Ascending aorta (tissue), 2 donors: ENCODE results near the gene DDIT4. TPM values are rescaled to one million over a fixed set of nuclear protein-coding genes. Genes with fewer than 3 reads are reported as not detected.

ENCODE experiments used
- DNase-seq, 2 donors: peaks; one replicate each; pipeline ENCODE4 v3.0.0-alpha.2; 2019; ENCODE audit warnings: low spot score in 2 of 2
- H3K27ac ChIP-seq, 2 donors: fragments of 200-600 bp; sonication (generic); one replicate each; pipeline ENCODE4 v1.5.1; 2016 to 2017; ENCODE audit warnings: mild to moderate bottlenecking in 1 of 2
- H3K27me3 ChIP-seq: fragments of 200-600 bp; sonication (generic); one replicate; pipeline ENCODE4 v1.5.1; 2017
- H3K36me3 ChIP-seq, 2 donors: fragments of 200-600 bp; sonication (generic); one replicate each; pipeline ENCODE4 v1.5.1; 2016
- H3K4me1 ChIP-seq, 2 donors: fragments of 200-600 bp; sonication (generic); one replicate each; pipeline ENCODE4 v1.5.1; 2016 to 2017; ENCODE audit warnings: mild to moderate bottlenecking in 1 of 2
- H3K4me3 ChIP-seq, 2 donors: fragments of 200-600 bp; sonication (generic); one replicate each; pipeline ENCODE4 v1.5.1; 2016 to 2017; ENCODE audit warnings: mild to moderate bottlenecking in 1 of 2
- H3K9me3 ChIP-seq, 2 donors: fragments of 200-600 bp; sonication (generic); one replicate each; pipeline ENCODE4 v1.5.1; 2016
- CTCF ChIP-seq, 3 experiments: fragments of 200-600 bp in 2 of 3; fragments of 450-650 bp in 1 of 3; sonication (generic) in 2 of 3; IDR thresholded peaks; one replicate each; pipeline ENCODE4 v1.5.1; 2016 to 2019; ENCODE audit warnings: antibody characterized with exemption in 3 of 3, mild to moderate bottlenecking in 1 of 3, moderate library complexity in 1 of 3
- intact Hi-C: fragments of 100-400 bp; cut with DNase I; formaldehyde crosslinking; loops from one replicate; pipeline ENCODE4 v1.15.1; 2023
- total RNA-seq: library from RNA; depleted of rRNA; stranded (reverse); fragments of >200 nt; gene quantifications from one replicate; pipeline ENCODE4 v1.1.0, GENCODE V29; 2016

The DDIT4 gene
- total RNA-seq, 1 donor from 2014 or later: 394 TPM

- no peak for TF ChIP-seq CTCF (IDR thresholded peaks at IDR 0.05)
- Histone ChIP-seq H3K4me1 (peaks cover 0 to 14% of the 10 kb centered on the region in 2 donors), H3K4me3 (no peak overlapping the region), H3K27me3 (no peaks in the 10 kb centered on the region), H3K36me3 (no peaks in the 10 kb centered on the region), H3K27ac (peak overlapping the region in 1 of 2 donors; percentile 27), H3K9me3 (no peaks in the 10 kb centered on the region)
- intact Hi-C loops: no loop called here
- DNase-seq: no peak
These were observed 34.7 kb downstream of the DDIT4 start for GRCh38 chr10:72308320-72308987.

DNA sequence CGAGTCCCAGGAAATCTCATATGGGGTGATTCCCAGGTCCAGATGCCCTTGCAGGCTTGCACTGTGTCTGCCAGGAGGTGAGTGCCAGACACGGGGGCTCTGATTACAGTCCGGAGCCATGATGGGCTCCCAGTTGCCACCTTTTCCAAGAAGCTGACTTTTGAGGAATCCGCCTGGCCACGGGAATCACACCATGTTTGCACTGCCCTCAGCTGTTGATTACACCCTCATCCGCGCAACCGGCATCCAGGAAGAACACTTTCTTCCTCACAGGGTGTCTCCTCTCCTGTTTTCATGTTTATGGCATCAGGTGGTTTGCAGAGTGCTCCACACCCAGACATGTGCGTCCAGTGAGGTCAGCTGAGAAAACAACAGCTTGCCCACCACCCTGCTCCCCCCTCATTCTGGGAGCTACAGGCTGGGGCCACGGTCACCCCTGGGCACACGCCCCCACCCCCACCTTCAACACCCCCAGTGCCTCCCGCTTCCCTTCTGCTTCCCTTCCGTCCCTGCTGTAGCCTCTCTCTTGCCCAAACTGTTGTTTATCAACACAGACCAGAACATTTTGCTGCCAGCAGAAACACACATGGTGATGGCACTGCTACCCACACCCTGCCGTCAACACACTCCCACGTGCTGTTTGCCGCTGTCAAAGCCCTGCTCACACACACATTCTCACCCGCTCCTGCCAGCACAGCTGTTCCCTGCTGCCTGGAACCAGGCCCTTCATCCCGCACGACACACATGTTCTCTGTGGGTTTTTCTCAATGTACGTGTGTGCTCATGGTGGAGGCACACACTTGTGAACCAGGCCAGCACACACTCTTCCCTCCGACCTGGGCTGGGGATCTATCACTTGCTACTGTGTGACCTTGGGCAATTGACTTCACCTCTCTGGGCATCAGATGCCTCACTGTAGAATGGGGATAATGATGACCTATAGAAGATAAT, 35.8 kb downstream of the DDIT4 start:
- intact Hi-C loops: no loop called here
- no peak for TF ChIP-seq CTCF (IDR thresholded peaks at IDR 0.05)
- no peaks in the 10 kb centered on the region for H3K27me3 ChIP-seq
- no peak overlapping the region for H3K4me3 ChIP-seq
- H3K36me3 ChIP-seq: no peaks in the 10 kb centered on the region
- H3K27ac ChIP-seq: no peak overlapping the region
- no peak for DNase-seq
- peaks cover 0 to 14% of the 10 kb centered on the region in 2 donors for H3K4me1 ChIP-seq
- no peaks in the 10 kb centered on the region for H3K9me3 ChIP-seq

- DNase-seq: no peak
- no peaks in the 10 kb centered on the region for H3K9me3 ChIP-seq
- H3K4me1 ChIP-seq: peaks cover 4 to 18% of the 10 kb centered on the region in 2 donors
- H3K36me3 ChIP-seq: no peaks in the 10 kb centered on the region
- intact Hi-C loops: no loop called here
- TF ChIP-seq CTCF (IDR thresholded peaks at IDR 0.05): no peak
- no peak overlapping the region for H3K4me3 ChIP-seq
- H3K27ac ChIP-seq: peak overlapping the region in 1 of 2 donors; percentile 16
- H3K27me3 ChIP-seq: no peaks in the 10 kb centered on the region
These were observed 36.5 kb downstream of the DDIT4 start for GRCh38 chr10:72310241-72310633.

DNA sequence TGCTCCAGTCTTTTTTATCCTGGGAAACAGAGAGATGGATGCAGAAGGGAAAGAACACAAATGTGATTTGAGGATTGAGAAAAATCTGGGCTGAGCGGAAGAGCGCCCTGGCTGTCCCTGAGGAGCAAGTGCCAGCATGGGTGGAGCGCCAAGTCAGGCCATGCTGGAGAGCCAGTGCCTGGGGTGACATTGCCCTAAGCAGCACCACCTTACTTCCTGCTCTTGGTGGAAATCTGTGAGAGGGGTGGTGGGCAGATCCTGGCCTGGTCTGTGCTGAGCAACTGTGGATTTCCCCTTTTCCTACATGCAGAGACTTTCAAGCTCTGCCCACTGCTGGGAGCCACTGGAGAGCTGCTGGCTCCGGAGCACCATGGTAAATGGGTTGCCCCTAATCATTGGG, 36.9 kb downstream of the DDIT4 start:
- no peak for TF ChIP-seq CTCF (IDR thresholded peaks at IDR 0.05)
- Histone ChIP-seq H3K4me1 (peaks cover 7 to 19% of the 10 kb centered on the region in 2 donors), H3K36me3 (no peaks in the 10 kb centered on the region), H3K4me3 (no peak overlapping the region), H3K27ac (peak overlapping the region in 1 of 2 donors; percentile 16), H3K9me3 (no peaks in the 10 kb centered on the region), H3K27me3 (no peaks in the 10 kb centered on the region)
- intact Hi-C loops: no loop called here
- DNase-seq: no peak

GRCh38 chr10:72311667-72312066, 37.9 kb downstream of the DDIT4 start:
- Histone ChIP-seq H3K27ac (no peak overlapping the region), H3K36me3 (no peaks in the 10 kb centered on the region), H3K4me3 (no peak overlapping the region), H3K4me1 (peaks cover 12 to 29% of the 10 kb centered on the region in 2 donors), H3K9me3 (no peaks in the 10 kb centered on the region), H3K27me3 (no peaks in the 10 kb centered on the region)
- intact Hi-C loops: no loop called here
- no peak for DNase-seq
- TF ChIP-seq CTCF (IDR thresholded peaks at IDR 0.05): no peak
